HG03378 (cell line): ENCODE results near the gene TSC2.
A peak's percentile ranks its signal among the peaks of the same experiment; 100 is the strongest.

Experiments used
- ATAC-seq: cut with Tn5 transposase; IDR thresholded peaks from one replicate; pipeline ENCODE4 v1.9.1; 2021; ENCODE audit warnings: mild to moderate bottlenecking, moderate library complexity; ENCODE audit not compliant: unreplicated experiment

Gene TSC2

DNA sequence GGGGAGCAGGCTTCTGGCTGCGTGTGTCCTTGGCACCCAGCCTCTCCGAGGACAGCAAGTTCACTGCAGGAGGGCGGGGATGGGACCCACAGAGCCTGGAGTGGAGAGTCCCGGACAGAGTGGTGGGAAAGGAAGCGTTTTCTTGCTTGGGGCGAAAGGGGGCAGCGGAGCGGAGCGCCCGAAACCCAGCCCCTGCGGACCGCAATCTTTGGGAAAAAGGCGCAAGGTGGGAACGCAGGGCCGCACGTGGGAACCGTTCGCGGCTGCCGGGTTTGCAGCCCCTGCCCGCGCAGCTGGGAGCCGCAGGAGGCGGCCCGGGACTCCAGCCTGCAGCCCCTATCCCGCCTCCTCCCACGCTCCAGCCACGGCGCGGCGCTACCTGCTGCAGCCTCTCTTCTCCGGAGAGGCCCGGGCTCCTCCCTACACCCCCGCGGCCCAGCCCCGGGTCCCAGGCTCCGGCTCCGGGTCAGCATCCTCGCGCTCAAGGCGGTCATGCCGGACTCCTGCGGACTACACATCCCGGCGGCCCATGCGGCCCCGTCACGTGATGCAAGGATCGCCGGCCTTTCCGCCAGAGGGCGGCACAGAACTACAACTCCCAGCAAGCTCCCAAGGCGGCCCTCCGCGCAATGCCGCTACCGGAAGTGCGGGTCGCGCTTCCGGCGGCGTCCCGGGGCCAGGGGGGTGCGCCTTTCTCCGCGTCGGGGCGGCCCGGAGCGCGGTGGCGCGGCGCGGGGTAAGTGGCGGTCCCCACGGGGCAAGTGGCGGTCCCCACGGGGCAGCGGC, at the start of gene TSC2, which contains the start of gene NTHL1:
TSS of gene TSC2 (plus strand) at position 656 of the 786 bp plus-strand sequence. CDS start 631 bp downstream, outside the sequence.
TSS of gene NTHL1 (minus strand) at position 505 of the 786 bp plus-strand sequence. CDS start at position 494, 11 bp downstream.
- ATAC-seq: peak; percentile 86

DNA sequence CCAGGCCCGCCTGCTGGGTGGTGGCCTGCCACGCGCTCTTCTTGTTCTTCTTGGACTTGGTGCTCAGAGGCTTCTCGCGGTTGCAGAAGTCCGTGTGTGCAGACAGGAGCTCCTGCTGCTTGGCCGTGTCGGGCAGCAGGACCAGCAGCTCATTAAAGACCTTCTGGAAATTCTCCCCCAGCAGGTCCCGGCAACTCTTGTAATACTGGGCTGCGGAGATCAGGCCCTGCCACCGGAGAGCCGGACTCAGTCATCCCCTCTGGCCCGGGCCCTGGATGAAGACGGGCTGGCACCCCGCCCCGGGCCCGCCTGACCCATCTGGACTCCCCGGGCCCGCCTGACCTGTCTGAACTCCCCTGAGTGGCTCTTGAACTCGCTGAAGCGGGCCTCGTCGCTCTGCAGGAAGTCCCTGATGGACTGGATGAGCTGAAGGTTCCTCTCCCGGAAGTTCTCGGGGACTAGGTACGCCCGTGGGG, 49.4 kb upstream of the TSC2 start:
- no peak for ATAC-seq

GRCh38 chr16:1998852-1999801, 48.7 kb upstream of the TSC2 start:
- no peak for ATAC-seq

GRCh38 chr16:1999866-2000514, 47.8 kb upstream of the TSC2 start:
- ATAC-seq: no peak

DNA sequence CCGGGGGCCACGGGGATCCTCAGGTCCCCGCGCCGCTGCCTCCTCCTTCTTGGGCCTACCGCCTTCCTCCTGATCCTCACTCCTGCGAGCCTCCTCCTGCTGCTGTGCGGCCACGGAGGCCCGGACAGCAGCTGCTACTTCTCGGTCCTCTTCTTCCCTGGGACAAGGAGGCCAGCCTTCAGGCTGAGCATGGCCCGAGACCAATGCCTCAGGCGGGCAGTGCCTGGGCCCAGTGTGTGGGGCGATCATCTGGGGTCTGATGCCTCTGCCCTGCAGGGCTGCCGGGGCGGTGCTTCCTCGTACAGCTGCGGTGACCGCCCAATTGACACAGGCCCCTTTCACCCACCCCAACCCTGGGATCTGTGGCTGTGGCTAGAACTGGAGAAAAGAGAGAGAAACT, 46.8 kb upstream of the TSC2 start:
- no peak for ATAC-seq

DNA sequence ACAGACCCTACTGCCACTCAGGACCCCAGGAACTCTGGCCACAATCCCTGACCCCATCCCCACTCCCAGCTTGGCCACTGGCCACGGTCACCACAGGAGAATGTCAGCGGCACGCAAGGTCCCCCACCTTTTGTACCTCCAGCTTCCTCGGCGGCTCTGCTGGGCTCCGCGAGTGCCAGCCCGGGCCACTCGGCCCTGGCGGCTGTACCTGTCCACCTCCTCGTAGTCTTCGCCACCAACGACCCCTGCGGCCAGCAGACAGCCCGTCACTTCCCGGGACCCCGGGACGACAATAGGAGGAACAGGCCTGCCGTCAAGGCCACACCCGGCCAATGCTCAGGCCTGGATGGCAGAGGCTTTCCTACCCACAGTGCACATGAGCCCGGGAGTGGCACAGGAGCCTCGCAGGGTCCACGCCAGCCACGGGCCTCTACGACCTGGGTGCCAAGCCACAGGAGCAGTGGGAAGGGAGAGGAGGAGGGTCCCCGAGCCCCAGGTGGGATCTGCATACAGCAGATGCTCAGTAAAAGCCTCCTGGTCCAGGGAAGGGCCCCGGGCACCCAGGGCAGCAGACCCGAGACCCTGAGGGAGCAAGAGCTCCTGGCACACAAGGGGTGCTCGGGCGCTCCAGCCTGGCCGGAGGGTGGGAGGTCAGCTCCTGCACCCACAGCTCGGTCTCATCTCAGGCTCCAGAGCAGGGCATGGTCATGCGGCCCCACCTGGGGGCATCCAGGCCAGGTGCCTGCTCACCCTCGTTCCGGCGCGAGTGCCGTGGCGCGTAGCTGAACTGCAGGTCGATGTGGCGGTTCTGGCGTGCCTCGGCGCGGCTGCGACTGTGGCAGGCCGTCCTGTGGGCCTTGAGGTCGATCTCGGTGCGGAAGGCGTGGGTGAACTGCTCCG, 46.1 kb upstream of the TSC2 start:
- ATAC-seq: no peak

- no peak for ATAC-seq
Observed at GRCh38 chr16:2002406-2003230, 45.2 kb upstream of the TSC2 start.

GRCh38 chr16:2003231-2003826, 44.5 kb upstream of the TSC2 start:
- no peak for ATAC-seq

- no peak for ATAC-seq
Observed at GRCh38 chr16:2003827-2004641, 43.8 kb upstream of the TSC2 start.

- no peak for ATAC-seq
Observed at GRCh38 chr16:2004795-2005517, 42.8 kb upstream of the TSC2 start.

- no peak for ATAC-seq
Observed at GRCh38 chr16:2005646-2006045, 42.1 kb upstream of the TSC2 start.

DNA sequence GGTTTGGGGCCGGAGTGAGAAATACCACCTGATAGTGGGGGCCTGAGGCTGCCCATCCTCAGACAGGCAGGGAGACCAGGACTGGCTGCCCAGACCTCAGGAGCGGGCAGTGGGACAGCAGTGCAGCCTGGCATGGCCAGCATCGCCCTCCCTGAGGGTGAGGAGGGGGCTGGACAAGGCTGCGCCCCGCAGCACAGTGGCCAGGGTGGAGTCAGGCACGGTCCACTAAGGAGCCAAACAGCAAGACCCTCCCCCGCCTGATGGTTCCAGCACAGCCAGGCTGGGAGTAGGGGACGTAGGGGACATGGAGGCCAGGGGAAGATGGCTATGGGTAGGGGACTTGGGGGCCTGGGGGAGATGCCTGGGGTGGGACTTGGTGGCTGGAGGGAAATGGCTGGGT, 41.5 kb upstream of the TSC2 start:
- no peak for ATAC-seq

- ATAC-seq: no peak
Observed at GRCh38 chr16:2007081-2007836, 40.5 kb upstream of the TSC2 start.

GRCh38 chr16:2008009-2008526, 39.7 kb upstream of the TSC2 start:
- ATAC-seq: no peak

DNA sequence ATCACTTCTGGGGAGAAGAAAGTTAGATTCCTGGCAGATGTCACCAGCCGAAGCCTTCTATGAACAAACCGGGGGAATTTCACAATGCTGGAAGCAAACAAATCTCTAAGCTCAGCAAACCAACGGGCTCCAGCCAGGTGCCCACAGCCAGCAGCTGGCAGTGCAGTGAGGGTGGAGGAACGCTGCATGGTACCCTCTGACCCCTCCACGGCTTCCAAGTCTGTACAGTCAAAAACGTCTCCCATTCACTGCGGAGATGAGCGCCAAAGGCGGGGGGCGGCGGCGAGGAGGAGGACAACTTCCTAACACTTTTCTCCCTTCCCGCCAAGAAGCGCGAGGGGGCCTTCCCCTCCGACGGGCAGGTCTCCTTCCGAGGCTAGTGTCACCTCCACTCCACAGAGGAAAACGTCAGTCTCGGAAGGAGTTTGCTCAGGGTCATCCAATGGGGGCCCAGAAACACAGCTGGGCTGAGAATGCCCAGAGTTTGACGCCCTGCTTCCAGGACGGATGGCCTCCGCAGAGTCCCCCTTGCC, 39.1 kb upstream of the TSC2 start:
- ATAC-seq: no peak

GRCh38 chr16:2009164-2009711, 38.5 kb upstream of the TSC2 start:
- ATAC-seq: no peak
